Spleen (tissue), 7 donors: ENCODE measurements around the gene PTPRK.

ENCODE experiments used
- CTCF ChIP-seq, 11 experiments: fragments of 200-600 bp in 7 of 11; fragments of 450-650 bp in 4 of 11; sonication (generic) in 4 of 11; IDR thresholded peaks in 8 of 11; conservative IDR thresholded peaks in 3 of 11; 1 replicate in 7 of 11; 2 replicates in 4 of 11; pipeline versions ENCODE4 v1.4.0 to v1.8.0; 2016 to 2021; ENCODE audit warnings: antibody characterized with exemption in 11 of 11, inconsistent platforms in 4 of 11, mild to moderate bottlenecking in 1 of 11
- POLR2A ChIP-seq, 3 donors: fragments of 450-650 bp; IDR thresholded peaks; one replicate each; pipeline ENCODE4 v1.5.1; 2017; ENCODE audit warnings: antibody characterized with exemption in 3 of 3, mild to moderate bottlenecking in 1 of 3
- donor health status: DM: no; HTN: no; CAD: no; lungs with moderate emphysema.
- donor health status: DM: no; HTN: no; CAD: no.
- donor health status: DM: no; HTN: no; CAD: no.

- TF ChIP-seq CTCF (IDR thresholded peaks at IDR 0.05 in 8 of 11, conservative IDR thresholded peaks at IDR 0.05 in 3 of 11) (no peak), POLR2A (IDR thresholded peaks at IDR 0.05) (no peak)
Measured at GRCh38 chr6:128513878-128514277, 6.5 kb downstream of the PTPRK start.
